K562 (cell line): ENCODE measurements around the gene MAML1. TPM values are rescaled to one million over a fixed set of nuclear protein-coding genes. Genes with fewer than 3 reads are reported as not detected.

Experiments used
- ADNP ChIP-seq: fragments of 200-800 bp; sonication (Bioruptor generic); IDR thresholded peaks from 2 replicates; pipeline ENCODE4 v1.6.1; 2016; ENCODE audit warnings: missing genetic modification characterization, missing compliant biosample characterization
- EWSR1 ChIP-seq: fragments of 450-650 bp; IDR thresholded peaks from 2 replicates; pipeline ENCODE4 v1.6.1; 2018; ENCODE audit warnings: borderline replicate concordance, mild to moderate bottlenecking, low read depth, moderate library complexity; ENCODE audit not compliant: partially characterized antibody
- GABPA ChIP-seq: fragments of 200-800 bp; sonication (Bioruptor generic); conservative IDR thresholded peaks from 2 replicates; pipeline ENCODE4 v1.6.1; 2016; ENCODE audit warnings: low read depth, missing genetic modification characterization, missing compliant biosample characterization
- GATA2 ChIP-seq: sonication (generic); formaldehyde crosslinking; IDR thresholded peaks from 2 replicates; pipeline ENCODE4 v1.4.0; 2020; ENCODE audit warnings: mild to moderate bottlenecking, missing genetic modification reagents
- HMGXB4 ChIP-seq: sonication (generic); formaldehyde crosslinking; IDR thresholded peaks from 2 replicates; pipeline ENCODE4 v1.8.1; 2023; ENCODE audit warnings: mild to moderate bottlenecking, missing genetic modification reagents
- HNRNPK ChIP-seq: fragments of 200-400 bp; formaldehyde crosslinking; IDR thresholded peaks from one replicate; pipeline ENCODE4 v1.6.1; 2018; ENCODE audit warnings: mild to moderate bottlenecking, low read depth, low read length; ENCODE audit not compliant: poor library complexity, severe bottlenecking
- MAFG ChIP-seq: fragments of 450-650 bp; conservative IDR thresholded peaks from 2 replicates; pipeline ENCODE4 v1.6.1; 2016; ENCODE audit warnings: missing genetic modification characterization, missing compliant biosample characterization
- MAX ChIP-seq: sonication (generic); formaldehyde crosslinking; IDR thresholded peaks from 2 replicates; pipeline ENCODE4 v1.9.0; 2022; ENCODE audit warnings: mild to moderate bottlenecking, missing genetic modification reagents
- NCOR1 ChIP-seq: fragments of 450-650 bp; IDR thresholded peaks from 2 replicates; pipeline ENCODE4 v1.6.1; 2016; ENCODE audit warnings: mild to moderate bottlenecking, moderate library complexity
- NFE2 ChIP-seq: IDR thresholded peaks from 2 replicates; pipeline ENCODE4 v1.6.1; 2014; ENCODE audit warnings: antibody characterized with exemption, low read depth
- NFE2L1 ChIP-seq: fragments of 450-650 bp; IDR thresholded peaks from 2 replicates; pipeline ENCODE4 v1.6.1; 2016; ENCODE audit warnings: missing genetic modification characterization, low read depth, mild to moderate bottlenecking, missing compliant biosample characterization, moderate library complexity, borderline replicate concordance
- RERE ChIP-seq: sonication (generic); formaldehyde crosslinking; IDR thresholded peaks from 2 replicates; pipeline ENCODE4 v1.8.0; 2023; ENCODE audit warnings: missing genetic modification reagents, mild to moderate bottlenecking, borderline replicate concordance
- RFX5 ChIP-seq: IDR thresholded peaks from 2 replicates; pipeline ENCODE4 v1.6.1; 2011; ENCODE audit warnings: low read depth, mild to moderate bottlenecking, improper control_type of control experiment, low read length
- TBP ChIP-seq: optimal IDR thresholded peaks from 2 replicates; pipeline ENCODE3; 2011; ENCODE audit warnings: low read depth, low read length, improper control_type of control experiment
- TCF3 ChIP-seq: sonication (generic); formaldehyde crosslinking; IDR thresholded peaks from 2 replicates; pipeline ENCODE4 v1.4.0; 2020; ENCODE audit warnings: mild to moderate bottlenecking, missing genetic modification reagents
- UBTF ChIP-seq, 2 experiments: IDR thresholded peaks; 2 replicates each; pipeline ENCODE4 v1.6.1; 2012; ENCODE audit warnings: improper control_type of control experiment in 2 of 2, low read depth in 2 of 2, low read length in 2 of 2, borderline replicate concordance in 1 of 2
- ZEB2 ChIP-seq: fragments of 450-650 bp; IDR thresholded peaks from 2 replicates; pipeline ENCODE4 v1.6.1; 2016
- ZNF140 ChIP-seq: fragments of 250-450 bp; sonication (Bioruptor Pico); IDR thresholded peaks from 2 replicates; pipeline ENCODE4 v1.8.0; 2021; ENCODE audit warnings: moderate library complexity, mild to moderate bottlenecking, inconsistent platforms
- polyA plus RNA-seq, 8 experiments: library from polyadenylated mRNA; depleted of rRNA in 4 of 8; stranded (reverse) in 5 of 8; unstranded in 3 of 8; fragments of >200 nt; fragmentation: Nextera tagmentation in 2 of 8; fragmentation: Illumina TruSeq in 1 of 8; extraction: Ambion mirVana in 2 of 8; extraction: Trizol in 1 of 8; gene quantifications; 2 replicates each; pipeline versions ENCODE4 v1.2.1 to v1.2.3, GENCODE V29; 2011 to 2014; ENCODE audit warnings: inconsistent platforms in 1 of 8, missing spikeins in 1 of 8
- total RNA-seq, 7 experiments: library from RNA; depleted of rRNA in 6 of 7; stranded (reverse); fragments of >200 nt in 6 of 7; fragmentation: Illumina TruSeq in 2 of 7; extraction: Trizol in 2 of 7; gene quantifications; 2 replicates each; pipeline versions ENCODE4 v1.2.1 to v1.2.3, GENCODE V29; 2011 to 2021; ENCODE audit warnings: low replicate concordance in 1 of 7

The MAML1 gene
- total and polyA plus RNA-seq, 9 of the 15 experiments (the other 6 are each of a cell fraction or from before 2014, with no cell fraction given), result 0.32 to 18.4 (median 7.0) TPM

- no peak for TF ChIP-seq RERE (CRISPR knock-in tag)
- peak; percentile 76 for TF ChIP-seq MAFG (tag)
- TF ChIP-seq NCOR1, result peak; percentile 15; the same call in 1 of the 2 replicates
- TF ChIP-seq NFE2L1, result peak; percentile 32; the same call in 1 of the 2 replicates
- no peak for TF ChIP-seq GABPA
- 0 out of 2 replicates have a peak, but pooled peaks have one; percentile 22 for TF ChIP-seq GATA2 (CRISPR knock-in tag)
- TF ChIP-seq EWSR1, result no peak
- no peak for TF ChIP-seq HMGXB4 (CRISPR knock-in tag)
- TF ChIP-seq HNRNPK, result no peak
- TF ChIP-seq NFE2, result peak; percentile 83
- TF ChIP-seq MAX (CRISPR knock-in tag), result peak; percentile 30; the same call in 1 of the 2 replicates
- no peak for TF ChIP-seq ADNP (tag)
- peak; percentile 76 for TF ChIP-seq TCF3
- no peak for TF ChIP-seq ZNF140 (CRISPR knock-in tag)
- TF ChIP-seq TBP, result no peak
- TF ChIP-seq ZEB2, result 0 out of 2 replicates have a peak, but pooled peaks have one; percentile 79
- TF ChIP-seq RFX5, result no peak
- TF ChIP-seq UBTF (IDR thresholded peaks at IDR 0.05; ENCODE audit: borderline replicate concordance in 1 of 2, low read depth in 2 of 2, low read length in 2 of 2), result 0 out of 4 replicates have a peak, but pooled peaks of 1 of the 2 experiments have one; percentile 44
Observed at GRCh38 chr5:179766021-179766725, 33.6 kb downstream of the MAML1 start (continued).
